GM19035 (cell line): ENCODE results near the gene PBX3.

Source experiments
- ATAC-seq: cut with Tn5 transposase; IDR thresholded peaks from one replicate; pipeline ENCODE4 v1.9.1; 2021; ENCODE audit not compliant: unreplicated experiment

The PBX3 gene

DNA sequence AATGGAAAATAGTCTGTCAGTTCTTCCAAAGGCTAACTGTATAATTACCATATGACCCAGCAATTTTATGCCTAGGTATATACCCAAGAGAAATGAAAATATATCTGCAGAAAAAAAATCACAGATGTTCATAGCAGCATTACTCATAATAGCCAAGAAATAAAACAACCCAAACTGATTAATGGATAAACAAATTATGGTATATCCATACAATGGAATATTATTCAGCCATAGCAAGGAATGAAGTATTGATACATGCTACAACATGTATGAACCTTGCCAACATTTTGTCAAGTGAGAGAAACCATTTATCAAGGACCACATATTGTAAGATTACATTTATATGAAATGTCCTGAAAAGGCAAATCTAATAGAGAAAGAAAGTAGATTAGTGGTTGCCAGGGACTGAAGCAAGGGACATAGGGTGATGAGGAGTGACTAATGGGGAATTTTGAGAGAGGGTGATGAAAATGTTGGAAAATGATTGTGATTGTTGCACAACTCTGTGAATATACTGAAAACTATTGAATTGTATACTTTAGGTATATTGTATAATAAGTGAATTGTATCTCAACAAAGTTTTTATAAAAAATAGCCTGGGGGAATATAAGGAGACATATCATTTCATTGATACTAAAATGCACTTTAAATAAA, 114.4 kb downstream of the PBX3 start:
- no peak for ATAC-seq

DNA sequence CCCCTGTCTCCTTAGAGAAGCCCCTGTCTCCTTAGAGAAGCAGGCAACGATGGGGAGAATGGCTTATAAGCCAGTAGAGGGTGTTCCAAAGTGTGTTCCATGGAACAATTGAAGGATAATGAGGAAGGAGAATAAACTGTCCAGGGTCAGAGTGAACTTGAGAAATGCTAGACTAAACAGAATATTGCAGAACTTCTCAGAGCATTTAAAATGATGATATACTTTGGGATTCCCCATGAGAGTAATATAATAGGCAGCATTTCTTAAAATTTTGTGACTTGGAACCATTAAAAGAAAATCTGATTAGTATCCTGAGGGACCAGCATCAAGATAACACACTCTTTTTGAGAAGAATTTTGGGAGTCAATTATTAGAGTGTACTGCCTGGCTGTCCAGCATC, 116.8 kb downstream of the PBX3 start:
- no peak for ATAC-seq

DNA sequence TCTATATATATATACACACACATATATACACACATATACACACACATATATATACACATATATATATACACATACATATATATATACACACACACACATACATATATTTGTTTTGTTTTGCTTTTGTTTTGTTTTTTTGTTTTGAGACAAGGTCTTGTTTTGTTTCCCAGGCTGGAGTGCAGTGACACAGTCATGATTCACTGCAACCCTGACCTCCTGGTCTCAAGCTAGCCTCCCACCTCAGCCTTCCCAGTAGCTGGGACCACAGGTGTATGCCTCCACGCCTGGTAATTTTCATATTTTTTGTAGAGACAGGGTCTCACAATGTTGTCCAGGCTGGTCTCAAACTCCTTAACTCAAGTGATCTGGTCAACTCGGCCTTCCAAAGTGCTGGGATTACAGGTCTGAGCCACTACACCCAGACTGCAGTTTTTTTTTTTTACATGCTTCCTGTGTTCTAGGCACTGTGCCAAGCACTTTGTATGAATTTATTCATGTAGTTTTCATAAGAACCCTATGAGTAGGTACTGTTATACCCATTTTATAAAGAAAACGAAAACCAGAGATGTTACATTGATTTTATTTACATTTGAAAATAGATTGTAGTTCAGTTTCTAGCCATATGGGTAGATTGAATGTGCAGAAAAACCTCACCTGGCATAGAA, 120.7 kb downstream of the PBX3 start:
- no peak for ATAC-seq

DNA sequence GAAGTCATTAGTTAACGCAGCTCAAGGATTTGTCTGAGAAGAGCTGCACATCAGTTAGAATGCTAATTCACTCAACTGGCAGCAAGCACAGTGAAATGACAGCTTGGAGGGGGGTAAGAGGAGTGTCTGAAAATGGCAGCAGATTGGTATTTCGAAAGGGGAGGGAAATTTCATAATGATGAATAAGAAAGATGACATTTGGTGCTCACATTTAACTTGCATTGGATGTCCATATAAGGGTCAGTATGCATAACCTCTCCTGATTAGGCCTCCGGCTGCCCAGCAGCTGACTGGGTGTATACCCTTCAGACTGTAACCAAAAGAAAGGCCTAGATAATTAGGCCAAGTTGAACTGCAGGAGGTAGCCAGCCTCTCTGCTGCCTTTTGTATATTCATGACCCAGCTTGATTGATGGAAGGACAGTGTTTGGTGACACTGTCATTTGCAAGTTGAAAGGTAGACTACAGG, 131.0 kb downstream of the PBX3 start:
- no peak for ATAC-seq

DNA sequence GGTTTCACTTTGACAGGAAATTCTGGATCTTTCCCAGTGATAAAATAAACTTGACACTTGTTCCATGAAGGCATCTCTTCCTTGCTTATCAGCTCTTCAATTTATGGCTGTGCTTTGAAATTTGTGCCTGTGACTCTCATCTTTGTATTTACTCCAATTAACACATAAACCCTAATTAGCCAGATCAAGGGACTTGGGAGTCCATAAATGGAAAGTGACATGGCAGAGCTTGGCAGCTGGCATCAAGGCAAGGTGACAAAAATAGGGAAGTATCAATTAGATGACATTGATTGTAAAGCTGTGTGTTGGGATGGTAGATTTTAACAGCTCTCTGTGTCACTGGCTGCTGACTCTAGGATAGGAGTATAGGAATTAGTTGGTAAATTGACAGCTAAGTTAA, 133.9 kb downstream of the PBX3 start:
- ATAC-seq = no peak

DNA sequence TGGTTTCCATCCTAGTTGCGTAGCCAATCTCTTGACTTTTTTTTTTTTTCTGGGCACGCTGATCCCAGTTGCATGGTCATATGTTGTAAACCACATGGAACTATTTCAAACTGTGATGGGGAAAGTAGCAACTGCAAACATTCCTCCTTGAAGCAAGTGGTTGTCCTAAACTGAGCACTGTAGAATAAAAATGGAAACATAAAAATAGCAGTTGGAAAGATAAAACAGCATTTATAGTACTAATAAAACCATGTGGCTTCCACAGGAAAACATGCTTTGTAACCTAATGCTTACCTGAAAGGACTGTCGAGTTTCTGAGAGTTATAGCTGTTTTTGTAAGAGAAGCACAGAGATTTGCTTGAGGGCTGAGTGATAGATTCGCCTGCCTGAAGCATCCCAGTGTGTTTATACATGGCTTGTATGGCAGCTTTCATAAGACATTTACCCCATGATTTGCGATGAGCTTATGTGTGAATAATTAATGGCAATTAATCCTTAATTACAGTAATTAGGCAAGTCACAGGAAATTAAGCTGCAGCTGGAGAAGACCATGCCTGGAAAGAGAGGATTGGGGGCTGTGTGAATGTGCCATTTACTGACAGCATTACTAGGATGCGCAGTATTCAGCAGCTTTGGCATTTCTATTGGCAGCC, 136.5 kb downstream of the PBX3 start:
- ATAC-seq = no peak

DNA sequence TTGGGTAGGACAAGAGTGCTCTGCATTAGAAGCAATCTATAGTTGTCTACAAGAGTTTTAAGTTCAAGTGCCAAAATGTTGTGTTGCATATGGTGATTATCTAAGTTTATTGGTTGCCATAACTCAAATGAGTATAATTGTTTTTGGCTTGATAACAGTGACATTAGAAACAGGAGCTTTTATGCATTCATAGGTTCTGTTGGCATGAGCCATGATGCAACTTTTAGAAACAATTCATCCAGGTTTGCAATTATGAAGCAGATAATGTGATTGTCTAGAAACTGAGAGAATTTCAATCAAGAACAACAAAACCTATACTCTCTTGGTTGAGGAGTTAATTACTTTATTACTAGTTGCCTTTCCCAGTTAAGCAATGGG, 137.0 kb downstream of the PBX3 start:
- ATAC-seq = no peak

DNA sequence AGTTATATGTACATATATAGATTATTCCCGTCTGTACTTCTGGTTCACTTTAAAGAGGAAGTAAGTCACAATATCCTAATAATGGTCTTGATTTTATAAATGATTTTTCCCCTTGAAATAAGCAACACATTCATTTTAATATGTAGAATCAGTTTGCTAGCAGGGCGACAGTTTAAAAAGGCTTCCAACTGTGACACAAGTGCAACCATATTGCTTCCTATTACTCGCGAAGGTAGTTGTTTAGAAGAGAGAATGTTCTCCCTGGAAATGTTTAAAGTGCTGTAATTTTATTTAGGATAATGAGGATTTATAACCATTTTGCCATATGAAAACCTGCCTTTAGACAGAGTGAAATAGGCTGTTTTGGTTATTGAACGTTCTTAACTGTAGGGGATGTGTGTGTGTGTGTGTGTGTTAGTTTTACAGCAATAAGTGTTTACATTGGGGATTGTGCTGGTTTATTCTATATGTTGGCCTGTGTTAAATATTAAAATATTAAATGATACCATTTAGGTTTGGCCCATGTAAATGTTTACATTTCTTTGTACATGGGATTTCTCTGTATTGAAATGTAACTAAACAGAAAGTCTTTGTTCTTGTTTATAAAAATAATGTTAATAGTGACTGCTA, 138.3 kb downstream of the PBX3 start:
- ATAC-seq = no peak

DNA sequence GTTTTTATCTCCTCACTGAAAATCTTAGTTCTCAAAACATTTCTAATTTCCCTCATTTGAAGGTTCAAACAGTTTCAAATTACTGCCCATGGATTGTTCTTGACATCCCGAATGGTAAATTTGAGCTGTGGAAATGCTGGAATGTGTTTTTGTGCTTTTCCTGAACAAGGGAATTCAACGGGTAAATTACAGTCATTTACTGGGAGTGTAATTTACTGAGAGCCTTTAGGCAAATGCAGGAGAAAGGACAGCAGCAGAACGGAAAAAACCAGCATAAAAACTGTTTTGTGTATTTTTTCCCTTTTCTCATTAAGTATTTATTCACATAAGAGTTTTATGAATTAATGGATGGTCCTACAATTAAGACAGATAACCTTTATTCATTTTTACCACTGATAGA, 139.2 kb downstream of the PBX3 start:
- no peak for ATAC-seq

DNA sequence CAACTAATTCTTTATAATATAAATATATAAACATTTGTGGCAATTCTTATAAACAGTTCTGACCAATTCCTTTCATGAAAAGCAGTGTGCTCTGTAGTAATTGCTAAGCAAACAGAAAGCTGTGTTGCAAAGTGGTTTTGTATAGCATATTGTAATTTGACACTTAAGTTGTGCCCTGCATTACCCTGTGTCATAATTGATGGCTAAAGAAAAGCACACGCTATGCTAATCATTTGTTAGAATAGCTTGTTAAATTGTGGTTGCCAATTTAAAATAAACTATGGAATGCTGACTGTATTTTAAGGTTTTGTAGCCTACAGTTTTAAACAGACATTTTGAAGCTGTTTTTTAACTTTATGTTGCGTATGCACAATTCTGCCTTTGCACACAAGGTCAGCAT, 140.0 kb downstream of the PBX3 start:
- no peak for ATAC-seq

DNA sequence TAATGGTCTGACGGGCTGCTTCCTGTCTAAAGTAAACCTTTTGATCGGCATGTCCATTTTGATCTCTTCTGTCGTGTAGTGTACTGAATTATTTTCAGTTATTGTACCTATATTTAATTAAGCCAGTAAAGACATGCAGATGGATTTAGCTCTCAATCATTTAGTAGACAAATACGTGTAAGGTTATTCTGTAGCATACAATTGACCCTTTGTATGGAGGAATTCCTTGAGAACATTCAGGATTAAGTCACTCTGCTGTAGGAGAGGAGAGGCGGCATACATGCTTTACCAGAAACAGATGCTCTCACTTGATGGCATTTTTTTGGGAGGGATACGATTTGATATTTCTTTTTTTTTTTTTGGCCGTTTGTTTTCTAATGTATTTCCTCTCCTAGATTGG, 141.0 kb downstream of the PBX3 start:
- ATAC-seq = no peak

DNA sequence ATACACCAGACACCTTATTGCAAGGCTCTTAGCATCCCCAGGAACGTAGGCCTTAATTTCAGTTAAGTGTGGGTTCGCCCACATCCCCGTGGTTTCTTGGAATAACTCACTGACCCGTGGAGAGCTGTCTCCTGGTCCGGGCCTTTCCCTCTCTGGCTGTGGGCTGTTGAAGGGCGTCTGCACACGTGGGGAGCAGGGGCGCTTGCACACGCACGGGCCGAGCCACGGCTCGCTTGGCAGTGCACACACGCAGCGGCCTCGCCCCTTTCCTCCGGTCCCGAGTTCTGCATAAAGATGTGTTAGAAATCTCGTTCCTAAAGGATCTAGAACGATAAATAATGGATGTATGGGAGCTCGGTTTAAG, 141.9 kb downstream of the PBX3 start:
- ATAC-seq = no peak

DNA sequence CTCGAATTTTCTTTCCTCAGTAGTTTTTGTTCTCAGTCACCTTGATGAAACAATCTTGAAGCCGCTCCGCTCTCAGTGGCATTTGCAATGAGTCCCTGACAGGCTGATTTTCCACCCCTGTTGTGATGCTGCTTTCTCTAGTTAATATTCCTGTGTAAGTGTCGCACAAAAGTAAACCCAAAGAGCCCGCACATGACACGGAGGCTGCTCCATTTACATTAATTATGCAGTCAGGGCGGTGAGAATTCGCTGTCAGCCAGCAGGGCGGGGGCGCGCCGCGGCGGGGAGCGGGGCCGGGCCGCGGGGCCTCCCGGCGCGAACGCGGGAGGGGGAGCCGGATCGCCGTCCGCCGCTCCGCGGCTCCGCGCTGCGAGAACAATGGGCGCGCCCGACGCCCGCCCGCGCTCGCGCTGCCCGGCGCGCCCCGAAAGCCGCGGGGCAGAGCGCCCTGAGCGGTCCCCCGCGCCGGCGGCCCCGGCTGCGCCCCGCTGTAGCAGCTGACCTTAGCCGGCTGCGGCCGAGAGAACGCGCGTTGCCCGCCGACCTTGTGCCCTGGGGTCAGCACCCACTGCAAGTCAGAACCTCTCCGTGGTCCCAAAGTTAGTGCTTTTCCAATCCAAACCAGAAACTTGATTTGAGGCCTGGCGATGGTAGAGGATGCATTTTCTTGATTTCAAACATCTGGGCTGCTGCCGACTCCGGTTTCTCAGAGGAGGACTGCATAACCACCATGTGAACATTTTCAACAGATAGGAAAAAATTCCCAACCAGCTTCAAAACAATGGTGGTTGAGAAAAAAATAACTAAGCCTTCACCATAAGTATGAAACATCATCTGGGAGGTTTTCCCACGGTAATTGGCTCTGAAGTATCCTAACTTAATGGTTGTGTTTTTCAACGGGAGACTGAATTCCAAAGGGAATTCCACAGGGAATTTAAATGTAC, 142.6 kb downstream of the PBX3 start:
- no peak for ATAC-seq

DNA sequence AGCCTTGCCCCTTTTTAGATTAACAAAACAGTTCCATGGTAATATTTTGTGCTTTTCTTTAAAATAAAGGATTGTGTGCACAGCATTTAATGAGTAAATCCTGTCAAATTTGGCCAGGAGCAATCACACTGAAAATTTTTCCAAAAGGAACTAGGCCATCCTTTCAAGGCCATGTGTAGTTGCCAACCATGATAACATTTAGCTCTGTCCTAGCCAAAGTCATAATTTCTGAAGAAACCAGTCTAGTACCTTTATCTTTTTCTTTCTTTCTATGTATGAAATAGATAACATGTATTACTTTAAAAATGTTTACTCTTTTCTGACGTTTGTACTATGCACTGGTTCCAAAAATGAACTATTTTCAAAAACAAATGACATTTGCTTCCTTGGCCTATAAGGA, 143.7 kb downstream of the PBX3 start:
- no peak for ATAC-seq

DNA sequence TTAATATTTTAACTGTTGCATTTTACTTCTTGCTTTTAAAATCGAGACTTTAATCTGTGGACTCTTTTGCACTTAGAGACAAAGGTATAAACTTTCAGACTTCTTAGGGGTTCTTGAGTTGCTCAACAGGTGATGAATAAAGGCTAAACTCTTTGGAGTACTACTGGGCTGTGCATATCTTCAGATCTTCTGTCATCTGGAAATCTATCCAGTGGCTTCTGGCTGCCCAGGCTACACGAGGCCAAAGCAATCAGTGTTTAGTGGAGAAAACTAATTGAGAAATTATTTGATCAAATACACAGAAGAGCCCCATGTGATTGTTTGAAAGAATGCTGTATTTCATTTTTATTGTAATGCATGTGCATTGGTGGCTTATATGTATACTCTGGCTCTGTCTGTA, 146.1 kb downstream of the PBX3 start:
- ATAC-seq = no peak

DNA sequence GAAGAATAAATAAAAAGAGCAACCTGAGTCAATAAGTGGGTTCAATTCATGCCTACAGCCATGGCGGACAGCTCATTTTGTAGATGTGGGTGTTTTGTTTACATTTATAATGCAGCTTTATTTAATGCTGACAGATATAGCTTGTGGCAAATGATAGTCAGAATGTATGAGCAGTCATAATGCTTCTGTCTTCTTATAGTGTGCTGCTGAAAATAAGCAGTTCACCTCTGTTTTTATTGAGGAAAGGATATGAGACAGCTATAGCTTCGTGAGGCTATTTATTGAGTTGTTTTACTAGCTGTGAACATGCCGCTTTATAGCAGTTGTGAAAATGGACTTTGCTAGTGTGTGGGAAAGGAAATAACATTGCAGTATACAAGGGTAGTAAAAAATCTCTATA, 147.4 kb downstream of the PBX3 start:
- no peak for ATAC-seq

DNA sequence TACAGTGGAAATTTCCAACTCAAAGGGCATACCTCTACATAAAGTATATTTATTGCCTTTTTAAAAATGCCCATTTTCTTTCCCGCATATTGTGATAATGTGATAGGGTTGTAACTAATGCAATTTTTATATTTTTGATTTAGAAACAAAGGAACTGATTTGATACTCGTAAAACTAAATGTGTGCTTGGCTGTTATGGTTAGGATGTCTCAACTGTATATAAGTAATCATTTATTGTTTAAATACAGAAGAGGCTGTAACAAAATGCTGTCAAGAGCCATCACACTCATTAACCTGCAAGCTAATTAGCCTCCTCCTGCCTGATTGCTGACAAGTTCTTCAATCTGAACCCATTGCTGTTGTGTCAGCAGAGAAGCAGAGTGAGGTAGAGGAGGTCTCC, 149.2 kb downstream of the PBX3 start:
- no peak for ATAC-seq

DNA sequence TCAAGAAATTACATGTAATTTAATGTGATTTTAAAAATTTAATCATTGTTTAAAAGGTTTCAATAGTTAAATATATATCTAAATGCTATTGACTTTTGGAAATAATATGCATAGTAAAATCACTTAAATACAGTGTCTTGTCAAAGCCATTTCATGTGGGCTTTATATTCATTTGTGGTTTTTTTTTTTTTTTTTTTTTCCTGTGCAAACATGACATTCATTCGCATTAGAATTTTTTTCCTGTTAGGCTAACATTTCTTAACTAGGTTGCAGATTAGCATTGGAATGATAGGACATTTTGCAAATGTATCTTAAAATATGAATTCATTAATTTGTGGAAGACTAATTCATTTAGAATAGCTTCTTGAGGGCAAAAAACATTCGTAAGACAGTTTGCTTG, 149.8 kb downstream of the PBX3 start:
- ATAC-seq = no peak

DNA sequence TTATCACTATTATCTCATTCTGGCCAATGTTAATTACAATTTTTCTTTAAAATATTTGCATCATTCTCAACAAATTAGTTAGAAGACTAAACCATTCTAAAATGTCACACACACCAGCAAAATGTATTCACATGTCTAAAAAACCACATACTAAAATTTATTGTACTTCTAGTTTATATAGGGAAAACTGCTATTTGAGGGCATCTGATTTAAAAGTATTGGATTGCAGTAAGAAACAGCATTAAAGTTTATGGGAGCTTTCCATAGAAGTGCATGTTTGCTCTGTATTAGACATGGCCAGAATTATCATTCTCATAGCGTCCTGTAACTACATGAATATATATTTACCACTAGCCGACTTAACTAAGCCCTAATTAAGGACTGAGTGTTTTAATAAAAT, 150.3 kb downstream of the PBX3 start:
- no peak for ATAC-seq

DNA sequence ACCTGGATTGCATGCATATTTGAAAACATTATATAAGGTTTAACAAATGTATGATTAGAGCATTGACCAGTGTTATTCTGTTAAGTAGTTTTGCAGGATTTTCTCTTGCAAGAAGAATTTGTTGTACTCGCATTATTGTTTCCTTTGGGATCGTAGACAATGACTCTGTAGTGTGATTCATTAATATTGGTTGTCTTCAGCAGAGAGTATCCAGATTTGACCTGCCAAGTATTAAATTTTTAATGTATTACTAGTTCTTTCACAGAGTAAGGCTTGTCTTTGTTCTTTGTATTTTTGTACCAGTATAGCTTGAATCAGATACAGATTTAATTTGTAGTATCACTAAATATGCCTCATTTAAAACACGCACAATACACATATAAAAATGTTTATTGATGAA, 155.0 kb downstream of the PBX3 start:
- no peak for ATAC-seq
